Kidney (tissue), 14 donors: ENCODE results near the gene CDH8. TPM values are rescaled to one million over a fixed set of nuclear protein-coding genes. Genes with fewer than 3 reads are reported as not detected.

Experiments
- DNase-seq, 5 donors: peaks; one replicate each; pipeline ENCODE4 v3.0.0-alpha.2; 2013 to 2020
- FAIRE-seq: peaks from 2 replicates; lab custom pipeline; 2012; peaks lifted over from hg19 to GRCh38; lab: Jason Lieb, UNC
- H3K27ac ChIP-seq, 2 donors: one replicate each; pipeline ENCODE4 v1.7.0; 2013; ENCODE audit warnings: low read depth in 2 of 2, low read length in 2 of 2, inconsistent platforms in 1 of 2
- H3K27me3 ChIP-seq: one replicate; pipeline ENCODE4 v1.7.1; 2013; ENCODE audit warnings: low read length, inconsistent platforms; ENCODE audit not compliant: control insufficient read depth, insufficient read depth
- H3K36me3 ChIP-seq, 3 donors: one replicate each; pipeline versions ENCODE4 v1.7.0 to v1.7.1; 2013; ENCODE audit warnings: low read length in 3 of 3, control low read depth in 1 of 3, inconsistent platforms in 1 of 3; ENCODE audit not compliant: insufficient read depth in 3 of 3, control insufficient read depth in 2 of 3
- H3K4me1 ChIP-seq, 3 donors: one replicate each; pipeline versions ENCODE4 v1.7.0 to v1.7.1; 2013; ENCODE audit warnings: low read length in 3 of 3, inconsistent platforms in 1 of 3, low read depth in 1 of 3; ENCODE audit not compliant: control insufficient read depth in 2 of 3, insufficient read depth in 2 of 3
- H3K4me3 ChIP-seq, 3 donors: one replicate each; pipeline versions ENCODE4 v1.7.0 to v1.8.1; 2013; ENCODE audit warnings: low read length in 3 of 3, control low read depth in 1 of 3, inconsistent platforms in 1 of 3
- H3K9ac ChIP-seq, 3 donors: one replicate each; pipeline versions ENCODE4 v1.7.0 to v1.7.1; 2013; ENCODE audit warnings: low read length in 3 of 3, control low read depth in 1 of 3, inconsistent platforms in 1 of 3
- H3K9me3 ChIP-seq, 3 donors: one replicate each; pipeline versions ENCODE4 v1.7.0 to v1.7.1; 2013; ENCODE audit warnings: low read length in 3 of 3, control low read depth in 1 of 3, inconsistent platforms in 1 of 3; ENCODE audit not compliant: control insufficient read depth in 2 of 3, insufficient read depth in 1 of 3
- CTCF ChIP-seq: IDR thresholded peaks from 3 replicates; pipeline ENCODE4 v1.5.1; 2012; ENCODE audit warnings: mild to moderate bottlenecking, moderate library complexity, borderline replicate concordance; ENCODE audit not compliant: insufficient read depth; ENCODE audit errors: extremely low read depth
- intact Hi-C: fragments of 100-400 bp; cut with DNase I; formaldehyde crosslinking; loops from one replicate; pipeline ENCODE4 v1.11.1; 2022
- polyA plus RNA-seq: library from polyadenylated mRNA; stranded (reverse); fragments of 350-450 nt; fragmentation: Illumina TruSeq; extraction: RNeasy Lipid Tissue Mini Kit (QIAGEN cat#74804); gene quantifications from one replicate; pipeline ENCODE4 v1.2.3, GENCODE V29; 2014; ENCODE audit warnings: low read depth, low replicate concordance; ENCODE audit not compliant: insufficient read depth
- total RNA-seq: library from RNA; stranded (reverse); fragmentation: NEBNext Ultra II Directional; extraction: Animal tissue kit (Norgen Biotek cat#: 25700); gene quantifications from one replicate; pipeline ENCODE4 v1.2.1, GENCODE V29; 2021
- donor health status: control.
- donor health status: control.
- donor health status: control.
- donor health status: control.
- donor health status: control.
- donor health status: DM: yes; HTN: yes; CAD: no.
- donor health status: Normal renal cell carcinoma (clear cell type).

CDH8 gene
- total and polyA plus RNA-seq, 2 donors from 2014 or later, result 0.19 TPM; not detected in 1

GRCh38 chr16:61987474-61988012 lies 48.7 kb downstream of the CDH8 start:
- TF ChIP-seq CTCF, result no peak
- FAIRE-seq, result no peak

GRCh38 chr16:61969077-61969382 lies 67.2 kb downstream of the CDH8 start:
- H3K4me1 ChIP-seq, result no peaks in the 10 kb centered on the region
- DNase-seq (no peak), FAIRE-seq (no peak)
- TF ChIP-seq CTCF, result no peak
- H3K4me3 ChIP-seq, result no peak overlapping the region
- no peaks in the 10 kb centered on the region for H3K27me3 ChIP-seq
- no peak overlapping the region for H3K27ac ChIP-seq
- H3K9ac ChIP-seq, result no peak overlapping the region
- intact Hi-C loops, result no loop called here
- H3K36me3 ChIP-seq, result no peaks in the 10 kb centered on the region
- no peaks in the 10 kb centered on the region for H3K9me3 ChIP-seq

More at GRCh38 chr16:61987474-61988012, 48.7 kb downstream of the CDH8 start:
- Histone ChIP-seq H3K27me3 (no peaks in the 10 kb centered on the region), H3K27ac (no peak overlapping the region), H3K4me1 (no peaks in the 10 kb centered on the region), H3K9me3 (no peaks in the 10 kb centered on the region), H3K36me3 (no peaks in the 10 kb centered on the region), H3K4me3 (no peak overlapping the region), H3K9ac (no peak overlapping the region)
- intact Hi-C loops, result no loop called here
- no peak for DNase-seq

- no peak overlapping the region for H3K4me3 ChIP-seq
- H3K9me3 ChIP-seq, result no peaks in the 10 kb centered on the region
- H3K4me1 ChIP-seq, result no peaks in the 10 kb centered on the region
- H3K36me3 ChIP-seq, result no peaks in the 10 kb centered on the region
- FAIRE-seq, result no peak
- intact Hi-C loops, result no loop called here
- no peak for TF ChIP-seq CTCF
- no peak overlapping the region for H3K9ac ChIP-seq
- DNase-seq, result no peak
- no peaks in the 10 kb centered on the region for H3K27me3 ChIP-seq
- H3K27ac ChIP-seq, result no peak overlapping the region
Measured at GRCh38 chr16:61968242-61969076, 67.8 kb downstream of the CDH8 start.
